Measurements from ENCODE around the gene PCDH1. TPM values are rescaled to one million over a fixed set of nuclear protein-coding genes. Genes with fewer than 3 reads are reported as not detected.

The PCDH1 gene
- total and polyA plus RNA-seq, 2 of the 13 experiments (the other 11 are each of a cell fraction or from before 2014, with no cell fraction given): 0.11 to 0.83 TPM

DNA sequence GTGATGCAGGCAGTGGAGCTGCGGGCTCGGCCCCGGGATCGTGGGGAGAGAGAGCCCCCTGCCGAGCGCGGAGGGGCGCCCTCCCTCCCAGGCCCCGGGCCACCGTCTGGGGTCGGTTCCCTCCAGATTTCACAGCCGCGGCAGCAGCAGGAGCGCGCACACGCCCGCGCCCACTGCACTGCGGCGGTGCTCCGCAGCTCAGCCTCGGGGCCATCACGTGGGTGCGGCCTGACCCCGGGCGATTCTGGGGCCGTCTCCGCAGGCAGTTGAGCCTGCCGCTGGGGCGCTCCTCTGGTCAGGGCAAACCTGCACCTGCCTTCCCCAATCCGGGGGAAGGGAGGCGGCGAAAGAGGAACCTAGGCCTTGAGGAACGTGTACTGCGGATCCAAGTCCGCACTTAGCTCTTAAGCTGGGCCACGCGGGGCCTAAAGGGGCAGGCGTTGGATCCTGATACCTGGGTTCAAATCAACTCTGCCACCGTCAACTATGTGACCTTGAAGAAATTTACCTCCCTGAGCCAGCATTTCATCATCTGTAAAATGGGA is 36.1 kb upstream of the PCDH1 start (continued):
- TF ChIP-seq, protein P1, sequence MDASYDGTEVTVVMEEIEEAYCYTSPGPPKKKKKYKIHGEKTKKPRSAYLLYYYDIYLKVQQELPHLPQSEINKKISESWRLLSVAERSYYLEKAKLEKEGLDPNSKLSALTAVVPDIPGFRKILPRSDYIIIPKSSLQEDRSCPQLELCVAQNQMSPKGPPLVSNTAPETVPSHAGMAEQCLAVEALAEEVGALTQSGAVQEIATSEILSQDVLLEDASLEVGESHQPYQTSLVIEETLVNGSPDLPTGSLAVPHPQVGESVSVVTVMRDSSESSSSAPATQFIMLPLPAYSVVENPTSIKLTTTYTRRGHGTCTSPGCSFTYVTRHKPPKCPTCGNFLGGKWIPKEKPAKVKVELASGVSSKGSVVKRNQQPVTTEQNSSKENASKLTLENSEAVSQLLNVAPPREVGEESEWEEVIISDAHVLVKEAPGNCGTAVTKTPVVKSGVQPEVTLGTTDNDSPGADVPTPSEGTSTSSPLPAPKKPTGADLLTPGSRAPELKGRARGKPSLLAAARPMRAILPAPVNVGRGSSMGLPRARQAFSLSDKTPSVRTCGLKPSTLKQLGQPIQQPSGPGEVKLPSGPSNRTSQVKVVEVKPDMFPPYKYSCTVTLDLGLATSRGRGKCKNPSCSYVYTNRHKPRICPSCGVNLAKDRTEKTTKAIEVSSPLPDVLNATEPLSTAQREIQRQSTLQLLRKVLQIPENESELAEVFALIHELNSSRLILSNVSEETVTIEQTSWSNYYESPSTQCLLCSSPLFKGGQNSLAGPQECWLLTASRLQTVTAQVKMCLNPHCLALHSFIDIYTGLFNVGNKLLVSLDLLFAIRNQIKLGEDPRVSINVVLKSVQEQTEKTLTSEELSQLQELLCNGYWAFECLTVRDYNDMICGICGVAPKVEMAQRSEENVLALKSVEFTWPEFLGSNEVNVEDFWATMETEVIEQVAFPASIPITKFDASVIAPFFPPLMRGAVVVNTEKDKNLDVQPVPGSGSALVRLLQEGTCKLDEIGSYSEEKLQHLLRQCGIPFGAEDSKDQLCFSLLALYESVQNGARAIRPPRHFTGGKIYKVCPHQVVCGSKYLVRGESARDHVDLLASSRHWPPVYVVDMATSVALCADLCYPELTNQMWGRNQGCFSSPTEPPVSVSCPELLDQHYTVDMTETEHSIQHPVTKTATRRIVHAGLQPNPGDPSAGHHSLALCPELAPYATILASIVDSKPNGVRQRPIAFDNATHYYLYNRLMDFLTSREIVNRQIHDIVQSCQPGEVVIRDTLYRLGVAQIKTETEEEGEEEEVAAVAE (CRISPR knock-in tag; IDR thresholded peaks at IDR 0.05; ENCODE audit: borderline replicate concordance): no peak
- TF ChIP-seq ZNF33B (CRISPR knock-in tag; IDR thresholded peaks at IDR 0.05): no peak
- no peak for TF ChIP-seq NONO (IDR thresholded peaks at IDR 0.05)
- TF ChIP-seq NONO (CRISPR knock-in tag; conservative IDR thresholded peaks at IDR 0.05): 0 out of 2 replicates have a peak, but pooled peaks have one; percentile 23
- TF ChIP-seq, protein P2, sequence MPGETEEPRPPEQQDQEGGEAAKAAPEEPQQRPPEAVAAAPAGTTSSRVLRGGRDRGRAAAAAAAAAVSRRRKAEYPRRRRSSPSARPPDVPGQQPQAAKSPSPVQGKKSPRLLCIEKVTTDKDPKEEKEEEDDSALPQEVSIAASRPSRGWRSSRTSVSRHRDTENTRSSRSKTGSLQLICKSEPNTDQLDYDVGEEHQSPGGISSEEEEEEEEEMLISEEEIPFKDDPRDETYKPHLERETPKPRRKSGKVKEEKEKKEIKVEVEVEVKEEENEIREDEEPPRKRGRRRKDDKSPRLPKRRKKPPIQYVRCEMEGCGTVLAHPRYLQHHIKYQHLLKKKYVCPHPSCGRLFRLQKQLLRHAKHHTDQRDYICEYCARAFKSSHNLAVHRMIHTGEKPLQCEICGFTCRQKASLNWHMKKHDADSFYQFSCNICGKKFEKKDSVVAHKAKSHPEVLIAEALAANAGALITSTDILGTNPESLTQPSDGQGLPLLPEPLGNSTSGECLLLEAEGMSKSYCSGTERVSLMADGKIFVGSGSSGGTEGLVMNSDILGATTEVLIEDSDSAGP (CRISPR knock-in tag; IDR thresholded peaks at IDR 0.05; ENCODE audit: borderline replicate concordance): no peak
- no peak for TF ChIP-seq ZNF644 (CRISPR knock-in tag; IDR thresholded peaks at IDR 0.05; ENCODE audit: low read depth)
- TF ChIP-seq SRF (IDR thresholded peaks at IDR 0.05; ENCODE audit: low read depth, low read length): no peak
- TF ChIP-seq TOE1 (CRISPR knock-in tag; IDR thresholded peaks at IDR 0.05): no peak
- TF ChIP-seq NR2C2 (CRISPR knock-in tag; IDR thresholded peaks at IDR 0.05; ENCODE audit: borderline replicate concordance): 0 out of 2 replicates have a peak, but pooled peaks have one; percentile 29
- TF ChIP-seq KLF9 (CRISPR knock-in tag; IDR thresholded peaks at IDR 0.05; ENCODE audit: low read depth): no peak
- TF ChIP-seq, protein P3, sequence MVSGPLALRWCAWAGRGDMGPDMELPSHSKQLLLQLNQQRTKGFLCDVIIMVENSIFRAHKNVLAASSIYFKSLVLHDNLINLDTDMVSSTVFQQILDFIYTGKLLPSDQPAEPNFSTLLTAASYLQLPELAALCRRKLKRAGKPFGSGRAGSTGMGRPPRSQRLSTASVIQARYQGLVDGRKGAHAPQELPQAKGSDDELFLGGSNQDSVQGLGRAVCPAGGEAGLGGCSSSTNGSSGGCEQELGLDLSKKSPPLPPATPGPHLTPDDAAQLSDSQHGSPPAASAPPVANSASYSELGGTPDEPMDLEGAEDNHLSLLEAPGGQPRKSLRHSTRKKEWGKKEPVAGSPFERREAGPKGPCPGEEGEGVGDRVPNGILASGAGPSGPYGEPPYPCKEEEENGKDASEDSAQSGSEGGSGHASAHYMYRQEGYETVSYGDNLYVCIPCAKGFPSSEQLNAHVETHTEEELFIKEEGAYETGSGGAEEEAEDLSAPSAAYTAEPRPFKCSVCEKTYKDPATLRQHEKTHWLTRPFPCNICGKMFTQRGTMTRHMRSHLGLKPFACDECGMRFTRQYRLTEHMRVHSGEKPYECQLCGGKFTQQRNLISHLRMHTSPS (CRISPR knock-in tag; IDR thresholded peaks at IDR 0.05; ENCODE audit: low read depth): no peak
- TF ChIP-seq GPN1 (CRISPR knock-in tag; IDR thresholded peaks at IDR 0.05; ENCODE audit: borderline replicate concordance): no peak
- no peak for TF ChIP-seq CCAR2 (optimal IDR thresholded peaks at IDR 0.05; ENCODE audit: low read depth, low read length)
- no peak for TF ChIP-seq HNRNPK (IDR thresholded peaks at IDR 0.05; ENCODE audit: low read depth, low read length, poor library complexity, severe bottlenecking)
- TF ChIP-seq ZSCAN30 (CRISPR knock-in tag; IDR thresholded peaks at IDR 0.05): no peak
- no peak for TF ChIP-seq MED8 (CRISPR knock-in tag; IDR thresholded peaks at IDR 0.05; ENCODE audit: insufficient replicate concordance)
- TF ChIP-seq, protein P4, sequence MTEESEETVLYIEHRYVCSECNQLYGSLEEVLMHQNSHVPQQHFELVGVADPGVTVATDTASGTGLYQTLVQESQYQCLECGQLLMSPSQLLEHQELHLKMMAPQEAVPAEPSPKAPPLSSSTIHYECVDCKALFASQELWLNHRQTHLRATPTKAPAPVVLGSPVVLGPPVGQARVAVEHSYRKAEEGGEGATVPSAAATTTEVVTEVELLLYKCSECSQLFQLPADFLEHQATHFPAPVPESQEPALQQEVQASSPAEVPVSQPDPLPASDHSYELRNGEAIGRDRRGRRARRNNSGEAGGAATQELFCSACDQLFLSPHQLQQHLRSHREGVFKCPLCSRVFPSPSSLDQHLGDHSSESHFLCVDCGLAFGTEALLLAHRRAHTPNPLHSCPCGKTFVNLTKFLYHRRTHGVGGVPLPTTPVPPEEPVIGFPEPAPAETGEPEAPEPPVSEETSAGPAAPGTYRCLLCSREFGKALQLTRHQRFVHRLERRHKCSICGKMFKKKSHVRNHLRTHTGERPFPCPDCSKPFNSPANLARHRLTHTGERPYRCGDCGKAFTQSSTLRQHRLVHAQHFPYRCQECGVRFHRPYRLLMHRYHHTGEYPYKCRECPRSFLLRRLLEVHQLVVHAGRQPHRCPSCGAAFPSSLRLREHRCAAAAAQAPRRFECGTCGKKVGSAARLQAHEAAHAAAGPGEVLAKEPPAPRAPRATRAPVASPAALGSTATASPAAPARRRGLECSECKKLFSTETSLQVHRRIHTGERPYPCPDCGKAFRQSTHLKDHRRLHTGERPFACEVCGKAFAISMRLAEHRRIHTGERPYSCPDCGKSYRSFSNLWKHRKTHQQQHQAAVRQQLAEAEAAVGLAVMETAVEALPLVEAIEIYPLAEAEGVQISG (CRISPR knock-in tag; IDR thresholded peaks at IDR 0.05): peak; percentile 49; the same call in 1 of the 2 replicates
